KG1 (cell line): ENCODE results near the gene TMEM131L.
"Not testable (repeated sequence)": the region's sequence is repeated elsewhere in the genome, so short reads cannot be mapped to it uniquely, and the experiment has no call there.

Experiments used
- DNase-seq: peaks from one replicate; lab custom pipeline; 2025; lab: John Stamatoyannopoulos, UW

TMEM131L gene

DNA sequence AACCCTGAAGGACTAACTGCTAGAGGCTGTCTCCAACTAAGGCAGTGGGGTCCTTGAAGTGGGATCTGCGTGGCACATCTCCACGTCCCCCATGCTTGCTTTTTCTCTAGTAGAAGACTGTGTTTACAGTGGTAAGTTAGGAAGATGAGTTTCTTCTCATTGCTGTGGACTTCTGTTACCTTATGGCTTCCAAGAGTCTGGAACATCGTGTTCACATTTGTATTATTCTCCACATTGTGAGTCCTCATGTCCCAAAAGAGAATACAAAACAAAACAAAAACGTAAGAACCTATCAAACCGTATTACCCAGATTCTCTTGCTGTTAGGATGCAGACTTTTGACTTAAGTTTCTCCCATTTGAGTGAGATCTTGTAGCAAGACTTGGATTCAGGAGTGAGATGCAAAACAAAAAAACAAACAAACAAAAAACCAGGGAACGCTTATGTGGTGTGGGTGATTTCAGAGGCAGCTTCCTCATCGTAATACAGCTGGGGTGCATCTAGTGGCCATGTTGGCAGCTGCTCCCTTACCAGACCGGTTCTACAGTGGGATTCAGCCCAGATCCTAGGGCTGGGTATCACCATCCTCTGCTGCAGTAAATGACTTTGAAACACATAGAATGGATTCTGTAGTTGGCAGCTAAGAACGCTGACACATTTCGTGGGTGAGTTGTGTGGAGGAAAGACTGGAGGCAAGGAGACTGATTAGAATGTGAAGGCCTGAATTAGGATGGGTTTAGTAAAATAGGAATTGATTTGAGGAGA lies 41.3 kb downstream of the TMEM131L start:
- DNase-seq, result no peak

DNA sequence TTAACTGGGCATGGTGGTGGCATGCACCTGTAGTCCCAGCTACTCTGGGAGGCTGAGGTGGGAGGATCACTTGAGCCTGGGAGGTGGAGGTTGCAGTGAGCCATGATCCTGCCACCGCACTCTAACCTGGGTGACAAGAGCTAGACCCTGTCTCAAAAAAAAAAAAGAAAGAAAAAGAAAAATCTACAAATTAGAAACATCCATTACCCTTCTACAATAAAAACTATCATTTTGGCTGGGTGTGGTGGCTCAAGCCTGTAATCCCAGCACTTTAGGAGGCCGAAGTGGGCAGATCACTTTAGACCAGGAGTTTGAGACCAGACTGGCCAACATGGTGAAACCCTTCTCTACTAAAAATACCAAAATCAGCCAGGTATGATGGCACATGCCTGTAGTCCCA lies 43.1 kb downstream of the TMEM131L start:
- DNase-seq, result not testable (repeated sequence)

- DNase-seq, result no peak
These were observed 43.6 kb downstream of the TMEM131L start for GRCh38 chr4:153509724-153510123.

DNA sequence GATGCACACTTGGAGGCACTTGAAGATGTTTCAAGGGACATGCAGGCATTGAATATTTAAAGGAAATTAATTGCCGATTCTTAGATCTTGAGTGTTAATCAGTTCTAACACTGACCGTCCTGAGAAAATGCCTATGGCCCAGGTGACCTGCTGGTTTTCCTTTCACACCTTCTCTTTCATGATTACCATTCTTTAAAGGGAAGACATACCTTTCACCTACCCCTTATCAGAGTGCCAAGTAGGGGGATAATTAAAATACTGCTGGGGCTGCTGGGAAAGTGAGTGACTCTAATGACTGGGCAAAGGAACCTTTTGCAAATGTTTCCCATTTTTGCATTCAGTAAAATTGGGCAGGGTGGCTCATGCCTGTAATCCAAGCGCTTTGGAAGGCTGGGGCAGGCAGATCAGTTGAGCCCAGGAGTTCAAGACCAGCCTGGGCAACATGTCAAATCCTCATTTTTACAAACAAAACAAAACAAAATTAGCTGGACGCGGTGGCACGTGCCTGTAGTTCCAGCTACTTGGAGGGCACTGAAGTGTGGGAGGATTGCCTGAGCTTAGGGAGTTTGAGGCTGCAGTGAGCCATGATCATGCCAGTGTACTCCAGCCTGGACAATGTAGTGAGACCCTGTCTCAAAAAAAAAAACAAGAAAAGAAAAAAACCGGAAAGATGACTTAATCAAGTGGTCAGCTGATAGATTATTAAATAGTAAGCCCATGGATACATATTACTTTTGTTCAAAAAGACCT lies 44.3 kb downstream of the TMEM131L start:
- DNase-seq, result no peak

- no peak for DNase-seq
These were observed 44.9 kb downstream of the TMEM131L start for GRCh38 chr4:153511104-153511503.

DNA sequence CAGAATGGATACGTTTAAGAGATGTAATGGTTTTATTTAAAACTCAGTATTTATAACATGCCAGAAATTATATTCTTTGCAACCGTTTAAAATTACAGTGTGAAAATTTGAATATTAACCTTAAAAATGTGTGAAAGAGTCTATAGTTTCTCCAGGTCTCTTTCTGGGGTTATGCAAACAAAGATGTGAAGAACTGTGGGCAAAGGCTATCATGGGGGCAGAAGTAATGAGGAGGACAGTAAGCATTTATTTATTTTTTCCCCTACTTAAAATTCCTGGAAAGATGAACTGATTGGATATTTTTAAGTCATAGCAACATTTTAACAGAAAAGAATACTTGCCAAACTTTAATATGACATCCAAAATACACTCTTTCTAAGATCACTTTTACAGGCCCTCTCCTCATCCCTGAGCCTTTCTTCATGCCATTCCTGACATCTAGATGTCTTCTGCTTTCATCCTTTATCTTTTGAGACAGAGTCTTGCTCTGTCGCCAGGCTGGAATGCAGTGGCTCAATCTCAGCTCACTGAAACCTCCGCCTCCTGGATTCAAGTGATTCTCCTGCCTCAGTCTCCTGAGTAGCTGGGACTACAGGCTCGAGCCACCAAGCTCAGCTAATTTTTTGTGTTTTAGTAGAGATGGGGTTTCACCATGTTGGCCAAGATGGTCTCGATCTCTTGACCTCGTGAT lies 46.1 kb downstream of the TMEM131L start:
- no peak for DNase-seq

- DNase-seq, result no peak
These were observed 46.9 kb downstream of the TMEM131L start for GRCh38 chr4:153512952-153513500.

- DNase-seq, result no peak
These were observed 47.4 kb downstream of the TMEM131L start for GRCh38 chr4:153513596-153513995.

GRCh38 chr4:153514001-153514526 lies 47.9 kb downstream of the TMEM131L start:
- no peak for DNase-seq

- no peak for DNase-seq
These were observed 48.7 kb downstream of the TMEM131L start for GRCh38 chr4:153514688-153515426.

DNA sequence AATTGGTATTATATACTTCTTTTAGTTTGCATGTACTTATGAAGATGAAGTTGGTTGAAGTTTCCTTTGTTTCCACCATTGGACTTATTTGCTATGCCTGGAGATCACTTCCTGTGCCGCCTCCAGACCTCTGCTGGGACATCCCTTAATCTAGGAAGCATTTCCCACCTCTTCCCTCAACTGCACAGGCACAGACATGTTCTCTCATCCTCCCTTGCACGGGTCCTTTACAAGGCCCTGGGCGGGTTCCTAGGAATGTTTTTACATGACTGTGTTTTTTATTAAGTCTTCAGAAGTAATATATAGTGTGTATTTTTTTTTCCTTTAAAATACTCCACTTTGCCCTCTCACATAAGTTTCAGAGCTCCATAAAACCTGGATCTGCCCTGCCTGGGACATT lies 51.0 kb downstream of the TMEM131L start:
- DNase-seq, result no peak

- DNase-seq, result no peak
These were observed 51.8 kb downstream of the TMEM131L start for GRCh38 chr4:153518001-153518400.

DNA sequence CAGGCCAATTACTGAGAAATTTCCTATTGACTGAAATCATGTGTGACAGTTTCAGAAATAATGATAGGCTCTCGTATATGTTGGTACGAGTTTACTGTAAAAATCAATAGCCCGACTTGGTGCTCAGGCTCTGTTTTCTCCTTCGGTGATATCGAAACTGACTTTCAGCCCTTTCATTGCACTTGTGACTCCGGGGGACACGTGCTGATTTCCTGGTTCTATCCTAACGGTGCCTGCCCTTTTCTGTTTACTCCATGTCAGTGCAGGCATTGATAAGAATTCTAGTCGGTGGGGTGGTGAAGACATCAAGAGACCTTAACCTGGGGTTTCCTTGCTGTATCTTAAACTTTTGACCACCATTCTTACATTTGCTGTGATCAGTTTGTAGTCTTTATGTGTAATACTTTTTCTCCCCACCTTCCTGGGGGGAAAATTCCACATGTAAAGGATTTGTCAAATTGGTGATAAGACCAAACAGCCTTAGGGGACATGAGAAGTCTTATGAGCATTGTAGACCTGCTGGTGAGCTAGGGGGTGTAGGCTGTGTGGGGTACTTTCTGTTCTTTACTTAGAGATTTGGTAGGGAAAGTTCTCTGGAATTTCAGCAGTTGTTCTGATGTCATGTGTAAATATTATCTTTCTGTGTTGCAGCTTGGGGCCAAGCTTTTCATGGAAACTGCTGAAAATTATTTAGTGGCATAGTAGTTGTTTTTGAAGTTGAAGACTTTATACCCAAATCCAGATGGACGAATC lies 52.7 kb downstream of the TMEM131L start:
- DNase-seq, result no peak

DNA sequence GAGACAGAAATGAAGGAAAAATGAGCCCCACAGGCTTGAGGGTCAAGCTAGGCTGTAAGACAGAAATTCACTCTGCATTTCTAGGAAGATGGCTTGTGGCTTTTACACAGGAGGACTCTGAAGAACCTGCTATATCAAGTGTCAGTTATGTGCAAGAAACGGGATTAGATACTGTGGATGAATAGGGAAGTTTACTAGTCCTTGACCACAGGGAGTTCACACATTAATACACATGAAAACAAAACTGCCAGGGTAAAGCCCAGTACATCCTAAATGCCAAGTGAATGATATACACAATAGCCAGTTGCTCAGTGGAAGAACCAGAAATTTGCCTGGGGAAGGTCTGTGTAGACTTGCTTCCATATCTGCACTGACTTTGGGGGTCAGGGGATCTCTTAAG lies 53.5 kb downstream of the TMEM131L start:
- no peak for DNase-seq

GRCh38 chr4:153520227-153520626 lies 54.1 kb downstream of the TMEM131L start:
- DNase-seq, result no peak

- DNase-seq, result no peak
These were observed 54.7 kb downstream of the TMEM131L start for GRCh38 chr4:153520801-153521329.

DNA sequence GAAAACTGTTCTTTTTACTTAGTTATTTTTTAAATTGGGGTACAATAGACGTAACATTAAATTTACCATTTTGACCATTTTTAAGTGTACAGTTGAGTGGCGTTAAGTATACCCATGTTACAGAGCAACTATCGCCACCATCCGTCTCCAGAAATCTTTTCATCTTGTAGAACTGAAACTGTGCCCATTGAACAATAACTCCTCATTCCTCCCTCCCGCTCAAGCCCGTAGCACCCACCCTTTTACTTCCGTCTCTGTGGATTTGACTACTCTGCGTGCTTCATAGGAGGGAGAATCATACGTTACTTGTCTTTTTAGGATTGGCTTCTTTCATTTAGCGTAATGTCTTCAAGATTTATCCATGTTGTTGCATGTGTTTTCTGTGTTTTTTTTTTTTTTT lies 55.3 kb downstream of the TMEM131L start:
- no peak for DNase-seq

DNA sequence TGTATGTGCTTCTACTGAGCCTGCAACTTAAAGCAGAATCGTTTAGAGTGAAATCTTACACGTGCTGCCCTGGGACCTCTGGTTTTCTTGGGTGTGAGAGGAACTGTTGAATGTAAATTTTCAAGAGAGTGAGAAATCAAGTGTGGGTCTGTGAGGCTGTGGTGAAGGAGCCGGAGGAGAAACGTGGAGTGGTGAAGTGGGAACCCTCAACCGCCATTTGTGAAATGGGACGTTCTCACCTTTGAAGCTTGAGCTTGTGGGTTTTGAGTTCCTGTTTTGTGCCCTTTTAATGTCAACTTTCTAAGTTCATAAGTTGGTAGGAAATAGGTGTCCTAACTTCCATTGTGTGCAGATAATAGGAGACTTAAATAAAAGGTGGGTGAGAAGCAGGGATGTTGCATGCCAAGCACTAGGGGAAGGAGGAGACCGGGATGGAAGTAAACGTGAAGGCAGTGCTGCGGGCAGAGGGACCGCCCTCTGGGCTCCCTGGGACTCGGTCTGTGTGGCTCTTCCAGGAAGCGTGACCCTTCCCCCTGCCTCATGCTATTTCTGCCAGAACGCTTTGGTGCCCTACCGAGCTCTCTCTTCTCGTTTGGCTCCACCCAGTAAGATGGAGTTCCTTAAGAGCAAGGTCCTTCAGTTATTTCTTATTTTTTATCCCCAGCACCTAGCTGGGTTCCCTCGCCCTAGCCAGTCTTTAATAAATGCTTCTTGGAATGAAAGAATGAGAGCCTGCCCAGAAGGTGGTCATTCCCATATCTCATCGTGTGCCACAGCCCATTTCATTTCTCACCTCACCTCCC lies 56.0 kb downstream of the TMEM131L start:
- DNase-seq, result no peak

DNA sequence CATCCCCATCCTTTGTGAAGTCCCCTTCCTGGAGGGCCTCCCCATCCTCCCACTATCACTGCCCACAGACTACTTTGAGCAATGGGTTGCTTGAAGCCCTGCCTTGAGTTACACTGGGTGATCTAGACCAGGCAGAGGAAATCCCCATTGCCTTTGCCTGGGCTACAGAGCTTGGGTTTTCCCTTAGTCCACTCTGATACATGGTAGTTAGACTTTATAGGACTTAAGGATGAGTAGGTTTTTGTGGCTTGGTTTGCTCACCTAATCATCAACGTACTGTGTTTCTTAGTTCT lies 56.6 kb downstream of the TMEM131L start:
- no peak for DNase-seq

DNA sequence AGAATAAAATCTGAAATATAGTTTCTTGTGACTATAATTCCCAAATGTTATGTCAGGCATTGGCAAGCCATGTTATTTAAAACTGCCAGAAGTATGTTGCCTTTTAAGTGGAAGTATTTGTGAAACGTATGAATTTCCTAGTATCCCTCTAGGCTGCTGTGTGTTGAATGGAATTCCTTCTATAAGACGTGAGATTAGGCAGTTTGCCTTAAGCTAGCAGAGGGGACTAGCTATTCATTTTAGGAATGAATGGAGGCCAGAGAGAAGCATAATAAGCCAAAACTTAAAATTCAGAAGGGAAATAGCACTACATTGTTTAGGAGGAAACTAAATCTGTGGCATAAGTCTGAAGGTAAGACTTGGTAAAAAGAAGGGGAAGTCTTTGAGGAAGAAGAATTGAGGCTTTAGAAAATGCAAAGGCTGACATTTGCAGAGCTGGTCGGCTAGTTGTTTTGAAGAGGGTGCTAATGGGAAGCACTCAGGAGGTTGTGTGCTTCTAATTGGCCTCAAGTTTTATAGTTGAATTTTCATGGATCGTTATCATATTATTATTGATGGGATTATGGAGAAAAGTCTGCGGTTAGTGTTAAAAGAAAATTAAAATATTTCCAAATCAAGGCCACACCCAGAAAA lies 57.1 kb downstream of the TMEM131L start:
- no peak for DNase-seq
